HEK293T (cell line): Measurements from ENCODE around the gene PSMB1.

Experiments used
- ARNT ChIP-seq: fragments of 450-650 bp; IDR thresholded peaks from 2 replicates; pipeline ENCODE4 v1.6.1; 2017; ENCODE audit warnings: mild to moderate bottlenecking
- BHLHE40 ChIP-seq: fragments of 450-650 bp; IDR thresholded peaks from 2 replicates; pipeline ENCODE4 v1.6.1; 2016; ENCODE audit warnings: mild to moderate bottlenecking, moderate library complexity, borderline replicate concordance
- FOXM1 ChIP-seq: fragments of 450-650 bp; IDR thresholded peaks from 2 replicates; pipeline ENCODE4 v1.6.1; 2017; ENCODE audit warnings: mild to moderate bottlenecking, borderline replicate concordance
- NFRKB ChIP-seq: fragments of 450-650 bp; IDR thresholded peaks from 2 replicates; pipeline ENCODE4 v1.6.1; 2016; ENCODE audit warnings: mild to moderate bottlenecking, moderate library complexity
- SUZ12 ChIP-seq: fragments of 450-650 bp; IDR thresholded peaks from 2 replicates; pipeline ENCODE4 v1.6.1; 2016; ENCODE audit warnings: mild to moderate bottlenecking

DNA sequence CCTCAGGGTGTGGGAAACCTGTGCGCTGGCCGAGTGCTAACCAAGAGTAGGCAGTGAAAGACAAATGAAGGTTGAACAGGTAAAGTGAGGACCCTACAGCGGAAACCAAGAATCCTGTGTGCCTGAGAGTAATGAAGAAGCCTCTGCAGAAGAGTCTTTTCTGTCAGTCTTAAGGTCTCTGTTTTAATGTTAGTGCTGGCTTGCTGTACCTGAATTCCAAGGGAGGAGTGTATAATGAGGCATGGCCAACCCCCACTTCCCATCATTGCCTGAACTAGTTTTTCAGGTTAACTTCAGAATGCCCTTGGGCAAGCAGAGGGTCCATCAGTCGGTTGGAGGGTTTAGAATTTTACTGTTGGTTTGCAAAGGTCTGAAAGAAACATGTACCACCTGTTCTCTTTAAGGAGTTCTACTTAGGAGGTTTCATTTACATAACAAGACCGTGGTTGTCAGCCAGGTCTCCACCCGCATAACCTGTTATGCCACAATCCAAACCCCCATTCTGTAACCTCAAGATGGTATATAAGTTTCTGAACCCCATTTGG, 31.9 kb upstream of the PSMB1 start:
- TF ChIP-seq ARNT (no peak), BHLHE40 (no peak), FOXM1 (no peak), NFRKB (no peak), SUZ12 (no peak)
